GM12891 (cell line): ENCODE results near the gene KRT35.

ENCODE experiments used
- POLR2A ChIP-seq: IDR thresholded peaks from 2 replicates; pipeline ENCODE4 v1.6.1; 2011; ENCODE audit warnings: low read depth, low read length, control low read depth
- POLR2AphosphoS5 ChIP-seq: IDR thresholded peaks from 2 replicates; pipeline ENCODE4 v1.6.1; 2011; ENCODE audit warnings: low read depth, low read length, control low read depth
- POU2F2 ChIP-seq: IDR thresholded peaks from 2 replicates; pipeline ENCODE4 v1.6.1; 2011; ENCODE audit warnings: low read depth, mild to moderate bottlenecking, control low read depth, low read length, moderate library complexity
- TAF1 ChIP-seq: IDR thresholded peaks from 2 replicates; pipeline ENCODE4 v1.6.1; 2011; ENCODE audit warnings: low read depth, low read length, control low read depth

- TF ChIP-seq POLR2A = no peak
- TF ChIP-seq TAF1 = no peak
- TF ChIP-seq POLR2AphosphoS5 = no peak
- no peak for TF ChIP-seq POU2F2
These were observed 11.4 kb upstream of the KRT35 start for GRCh38 chr17:41492351-41492750.
